ENCODE results near the gene CACNA1H.

CACNA1H gene

DNA sequence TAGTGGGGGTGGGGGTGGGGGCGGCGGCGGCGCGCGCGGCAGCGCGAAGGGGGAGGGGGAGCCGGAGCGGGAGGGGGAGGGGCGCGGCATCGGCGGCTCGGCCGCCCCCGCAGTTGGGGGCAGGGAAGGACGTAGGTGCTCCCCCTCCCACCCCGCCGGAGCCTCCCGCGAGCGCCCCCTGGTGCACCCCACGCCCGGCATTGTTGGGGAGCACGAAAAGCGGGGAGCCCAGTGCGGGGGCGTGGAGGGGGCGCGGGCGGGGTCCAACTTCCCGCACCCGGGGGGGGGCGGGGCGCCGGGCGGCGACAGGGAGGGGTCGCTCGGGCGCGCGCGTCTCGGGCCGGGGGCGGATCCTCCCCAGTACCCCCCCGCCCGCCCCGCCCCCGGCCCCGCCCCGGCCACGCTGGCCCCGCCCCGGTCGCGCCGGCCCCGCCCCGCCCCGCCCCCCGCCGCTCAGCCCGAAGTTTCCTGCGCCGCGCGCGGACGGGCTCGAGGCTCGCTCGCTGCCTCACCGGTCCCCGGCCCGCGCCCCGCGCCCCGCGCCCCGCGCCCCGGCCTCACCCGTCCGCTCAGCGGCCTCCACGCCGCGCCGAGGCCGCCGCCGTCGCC lies at the start of gene CACNA1H:
Gene CACNA1H, plus strand, starts transcription at position 456 of the 609 bp plus-strand sequence. CDS start 632 bp downstream, outside the sequence.
- DNase-seq (ENCODE audit: low read depth, low spot score), result peak; percentile 25

DNA sequence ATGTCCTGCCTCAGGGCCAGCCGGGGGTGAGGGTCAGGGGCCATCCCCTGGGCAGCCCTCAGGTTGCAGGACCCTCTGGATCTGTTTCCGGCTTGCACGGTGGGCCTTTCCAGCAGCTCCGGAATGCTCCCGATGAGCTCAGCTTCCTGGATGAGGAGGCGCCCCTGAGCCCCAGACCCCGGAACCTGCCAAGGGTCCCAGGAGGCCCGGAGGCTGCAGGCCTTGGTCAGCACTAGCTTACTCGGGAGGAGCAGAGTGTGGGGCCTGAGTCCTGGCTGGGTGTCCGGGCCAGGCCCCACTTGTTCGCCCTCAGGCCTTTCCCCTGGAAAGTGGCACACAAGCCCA lies 49.3 kb upstream of the CACNA1H start:
- no peak for DNase-seq (ENCODE audit: low read depth, low spot score)

- no peak for DNase-seq (ENCODE audit: low read depth, low spot score)
These were observed 46.9 kb upstream of the CACNA1H start for GRCh38 chr16:1105888-1106620.

GRCh38 chr16:1106659-1107058 lies 46.2 kb upstream of the CACNA1H start:
- DNase-seq (ENCODE audit: low read depth, low spot score), result no peak

DNA sequence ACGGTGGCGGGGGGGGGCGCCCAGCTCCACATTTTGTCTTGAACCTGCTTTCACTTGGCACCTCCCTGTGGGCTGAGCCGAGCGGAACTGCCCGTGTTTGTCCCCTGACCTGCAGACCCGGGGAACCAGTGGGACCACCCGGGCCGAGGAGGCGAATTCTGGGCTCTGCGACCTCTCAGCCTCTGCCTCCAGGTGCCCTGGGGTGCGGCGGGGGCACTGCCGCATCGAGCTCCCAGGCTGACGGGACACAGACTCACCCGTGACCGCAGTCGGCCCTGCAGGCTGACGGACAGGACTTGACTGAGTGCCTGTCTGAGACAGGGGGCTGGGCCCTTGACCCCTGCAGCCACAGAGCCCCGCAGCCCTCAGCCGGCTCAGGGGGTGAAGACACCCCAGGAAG lies 45.8 kb upstream of the CACNA1H start:
- no peak for DNase-seq (ENCODE audit: low read depth, low spot score)

DNA sequence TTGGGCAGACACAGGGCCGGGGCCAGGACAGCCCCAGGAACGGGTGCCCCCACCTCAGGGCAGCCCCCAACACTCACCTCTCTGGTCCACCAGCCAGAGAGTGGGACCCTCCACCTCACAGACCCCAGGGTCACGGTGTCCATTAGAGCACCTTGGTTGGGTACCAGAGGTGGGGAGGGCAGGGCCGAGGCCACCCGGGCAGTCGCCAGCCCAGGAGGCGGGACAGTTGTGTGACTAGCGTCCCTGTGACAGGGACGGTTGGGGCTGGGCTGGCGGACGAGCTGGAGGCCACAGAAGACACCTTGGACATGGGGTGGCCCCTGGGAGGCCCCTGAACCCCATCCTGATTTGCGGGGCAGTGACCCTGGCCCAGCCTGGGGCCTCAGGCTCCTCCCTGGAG lies 45.2 kb upstream of the CACNA1H start:
- no peak for DNase-seq (ENCODE audit: low read depth, low spot score)

DNA sequence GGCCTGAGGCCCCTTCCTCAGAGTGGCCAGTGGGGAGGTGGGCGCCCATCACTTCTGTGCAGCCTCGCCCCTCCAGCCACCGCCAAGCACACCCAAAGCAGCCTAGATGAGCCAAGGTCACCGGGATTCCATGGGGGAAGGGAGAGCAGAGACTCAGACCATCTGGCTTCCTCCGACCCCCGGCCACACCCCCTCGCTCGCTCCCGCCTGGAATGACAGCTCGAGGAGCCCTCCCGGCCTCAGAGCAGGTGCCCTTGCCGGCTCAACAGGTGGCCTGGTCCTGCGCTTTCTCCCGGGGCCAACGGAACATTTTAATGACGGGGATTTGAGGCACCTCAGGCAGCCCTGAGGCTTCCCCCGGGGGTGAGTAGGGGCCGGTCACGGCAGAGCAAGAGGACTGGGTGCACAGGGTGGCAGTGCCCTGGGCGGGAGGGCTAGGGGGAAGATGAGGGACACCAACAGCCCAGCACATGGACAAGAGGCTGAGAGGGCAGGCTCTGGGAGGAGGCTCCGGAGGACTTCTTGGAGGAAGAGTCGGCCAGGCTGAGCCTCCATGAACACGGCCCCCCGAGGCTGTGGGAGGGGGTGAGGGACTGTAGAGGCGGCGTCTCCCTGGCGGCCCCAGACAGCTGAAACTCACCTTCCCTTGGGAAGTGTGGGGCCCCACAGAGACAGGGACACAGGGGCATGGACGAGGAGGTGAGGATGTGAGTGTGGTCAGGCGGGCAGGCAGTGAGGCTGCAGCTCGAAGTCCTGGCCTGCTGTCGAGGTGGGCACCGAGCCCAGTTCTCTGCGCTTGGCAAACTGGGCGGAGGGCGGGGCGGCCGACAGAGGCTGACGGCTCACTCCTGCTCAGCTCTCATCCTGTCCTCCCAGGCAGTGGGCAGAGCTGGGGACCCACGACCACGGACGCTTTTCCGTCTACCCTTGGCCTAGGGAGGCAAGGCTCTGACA lies 44.3 kb upstream of the CACNA1H start:
- no peak for DNase-seq (ENCODE audit: low read depth, low spot score)

DNA sequence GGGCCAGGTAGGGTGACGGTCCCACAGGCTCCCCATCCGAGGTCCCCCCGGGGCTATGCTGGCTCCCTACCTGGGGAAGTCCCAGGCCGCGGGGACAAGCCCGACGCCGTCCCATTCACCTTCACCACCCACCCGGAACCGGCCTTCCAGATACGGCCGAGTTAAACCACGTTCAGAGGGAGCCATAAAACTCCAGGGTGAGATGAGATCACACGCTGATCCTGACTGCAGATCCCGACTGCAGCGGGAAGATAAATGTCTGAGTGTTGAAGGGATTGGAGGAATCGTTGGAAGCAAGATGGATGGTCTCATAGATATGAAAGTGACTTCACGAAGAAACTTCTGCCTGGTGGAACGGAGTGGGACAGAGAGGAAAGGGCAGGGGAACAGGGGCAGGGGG lies 43.3 kb upstream of the CACNA1H start:
- no peak for DNase-seq (ENCODE audit: low read depth, low spot score)

- DNase-seq (ENCODE audit: low read depth, low spot score), result no peak
These were observed 40.3 kb upstream of the CACNA1H start for GRCh38 chr16:1112506-1113184.

DNA sequence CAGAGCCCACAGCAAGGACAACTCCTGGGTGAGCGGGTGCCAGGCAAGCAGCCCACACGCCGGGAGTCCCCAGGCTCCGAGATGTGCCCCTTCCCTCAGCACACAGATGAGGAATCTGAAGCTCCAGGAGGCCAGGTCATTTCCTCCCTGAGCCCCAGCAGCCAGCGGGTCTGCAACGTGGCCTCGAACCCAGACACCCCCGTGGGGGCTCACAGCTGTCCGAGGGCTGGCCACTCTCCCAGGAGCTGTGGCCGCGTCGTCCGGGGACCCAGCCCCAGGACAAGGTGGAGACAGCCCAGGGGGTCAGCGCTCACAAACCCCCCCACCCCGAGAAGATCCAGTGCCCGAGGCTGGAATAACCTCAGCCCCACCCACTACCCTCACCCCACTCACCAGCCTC lies 39.4 kb upstream of the CACNA1H start:
- no peak for DNase-seq (ENCODE audit: low read depth, low spot score)

- DNase-seq (ENCODE audit: low read depth, low spot score), result no peak
These were observed 38.9 kb upstream of the CACNA1H start for GRCh38 chr16:1113889-1114526.

DNA sequence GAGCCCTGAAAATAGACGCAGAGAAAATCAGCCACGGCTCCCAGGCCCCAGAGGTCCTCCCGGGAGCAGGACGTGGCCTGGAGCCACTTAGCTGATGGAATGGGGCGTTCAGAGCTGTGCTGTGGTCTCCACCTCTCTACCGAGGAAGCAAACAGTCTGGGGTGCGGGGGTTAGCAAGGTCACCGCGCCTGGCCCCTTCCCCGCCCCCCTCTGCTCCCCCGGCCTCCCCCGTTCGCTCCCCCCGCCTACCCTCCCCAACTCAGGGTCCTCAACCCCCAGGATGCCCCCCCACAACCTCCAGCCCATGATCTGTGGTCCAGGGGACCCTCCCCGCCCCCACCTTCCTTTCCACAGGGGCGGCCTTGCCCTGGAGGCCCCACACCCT lies 36.2 kb upstream of the CACNA1H start:
- no peak for DNase-seq (ENCODE audit: low read depth, low spot score)

GRCh38 chr16:1117176-1117900 lies 35.6 kb upstream of the CACNA1H start:
- no peak for DNase-seq (ENCODE audit: low read depth, low spot score)

DNA sequence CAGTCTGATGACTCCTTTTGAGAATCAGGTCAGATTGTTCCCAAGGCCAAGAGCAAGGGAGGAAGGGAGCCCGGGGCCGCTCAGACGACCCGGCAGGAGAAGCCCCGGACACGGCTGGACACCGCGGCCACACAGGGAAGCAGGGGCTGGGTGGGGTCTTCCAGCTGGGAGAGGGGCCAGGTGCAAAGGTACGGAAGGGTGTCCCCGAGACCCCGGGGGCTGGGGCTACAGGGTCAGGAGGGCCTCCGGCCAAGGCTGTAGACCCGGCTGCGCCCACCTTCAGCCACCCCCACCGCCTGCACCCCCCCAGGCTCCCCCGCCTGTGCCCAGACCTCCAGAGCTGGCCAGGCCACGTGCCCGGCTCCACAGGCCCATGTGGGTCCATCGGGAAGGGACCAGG lies 35.0 kb upstream of the CACNA1H start:
- DNase-seq (ENCODE audit: low read depth, low spot score), result no peak

DNA sequence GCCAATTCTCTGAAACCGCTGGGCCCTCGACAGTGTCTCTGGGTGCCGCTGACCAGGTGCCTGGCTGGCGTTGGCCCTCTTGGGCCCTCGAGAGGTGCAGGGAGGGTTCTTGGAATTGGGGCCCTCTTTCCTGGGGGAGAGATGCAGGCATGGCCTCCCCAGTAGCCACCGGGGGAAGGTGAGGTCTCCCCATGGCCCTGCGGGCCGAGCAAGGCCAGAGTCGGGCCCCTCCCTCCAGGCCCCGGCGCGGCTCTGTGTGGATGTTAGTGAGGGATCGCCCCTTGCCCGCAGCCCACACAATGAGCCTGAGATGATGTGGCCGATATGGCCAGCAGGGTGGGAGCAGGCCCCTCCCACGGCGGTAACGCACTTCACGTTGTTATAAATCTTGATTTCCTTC lies 33.8 kb upstream of the CACNA1H start:
- DNase-seq (ENCODE audit: low read depth, low spot score), result no peak

DNA sequence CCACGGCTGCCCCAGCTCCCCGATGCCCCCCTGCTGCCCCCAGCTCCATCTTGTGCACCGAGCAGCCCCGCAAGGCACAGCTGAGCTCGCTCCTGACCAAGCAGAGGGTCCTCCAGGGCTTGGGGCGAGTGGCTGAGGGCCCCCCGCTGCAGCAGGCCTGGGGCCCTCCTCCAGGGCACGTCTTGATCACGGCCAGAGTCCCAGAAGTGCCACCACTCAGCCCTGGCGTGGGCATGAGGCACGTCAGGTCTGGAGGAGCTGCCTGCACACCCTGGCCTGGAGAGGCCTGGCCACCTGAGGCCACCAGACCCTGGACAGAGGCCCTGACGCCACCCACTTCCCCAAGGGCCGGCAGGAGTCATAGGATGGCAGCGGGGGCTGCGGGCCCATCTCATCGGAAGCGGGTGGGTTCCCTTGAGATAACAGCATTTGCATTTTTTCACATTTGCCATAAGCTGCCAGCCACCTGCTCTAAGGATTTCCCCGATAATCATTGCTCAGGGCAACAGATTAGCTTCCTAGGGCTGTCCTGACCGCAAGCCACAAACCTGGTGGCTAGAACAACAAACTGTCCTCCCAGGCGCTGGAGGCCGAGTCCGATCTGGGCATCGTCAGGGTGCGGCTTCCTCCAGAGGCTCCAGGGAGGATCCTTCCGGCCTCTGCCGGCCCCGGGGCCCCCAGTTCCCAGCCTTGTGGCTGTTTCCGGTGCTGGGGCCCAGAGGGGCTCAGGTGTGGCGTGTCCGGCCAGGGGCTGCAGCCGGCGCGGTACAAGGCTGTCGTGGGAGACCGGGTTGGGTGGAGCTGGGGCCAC lies 32.9 kb upstream of the CACNA1H start:
- DNase-seq (ENCODE audit: low read depth, low spot score), result no peak

DNA sequence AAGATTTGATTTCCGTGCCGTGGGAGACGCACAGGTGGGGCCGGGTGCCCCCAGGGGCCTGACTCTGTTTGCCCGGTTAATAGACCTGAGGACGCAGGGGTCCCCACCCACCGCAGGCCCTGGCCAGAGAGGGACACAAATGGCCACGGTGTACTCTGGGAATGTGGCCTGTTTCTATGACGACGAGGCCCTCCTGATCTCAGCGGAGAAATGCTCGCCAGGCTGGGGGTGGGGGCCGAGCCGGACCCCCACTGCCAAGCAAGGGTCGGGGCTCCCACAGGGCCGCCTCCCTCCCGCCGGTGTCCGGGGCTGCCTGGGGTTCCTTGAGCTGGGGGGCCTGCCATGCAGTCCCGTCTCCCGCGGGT lies 32.3 kb upstream of the CACNA1H start:
- DNase-seq (ENCODE audit: low read depth, low spot score), result no peak

GRCh38 chr16:1121009-1121408 lies 31.9 kb upstream of the CACNA1H start:
- DNase-seq (ENCODE audit: low read depth, low spot score), result no peak

DNA sequence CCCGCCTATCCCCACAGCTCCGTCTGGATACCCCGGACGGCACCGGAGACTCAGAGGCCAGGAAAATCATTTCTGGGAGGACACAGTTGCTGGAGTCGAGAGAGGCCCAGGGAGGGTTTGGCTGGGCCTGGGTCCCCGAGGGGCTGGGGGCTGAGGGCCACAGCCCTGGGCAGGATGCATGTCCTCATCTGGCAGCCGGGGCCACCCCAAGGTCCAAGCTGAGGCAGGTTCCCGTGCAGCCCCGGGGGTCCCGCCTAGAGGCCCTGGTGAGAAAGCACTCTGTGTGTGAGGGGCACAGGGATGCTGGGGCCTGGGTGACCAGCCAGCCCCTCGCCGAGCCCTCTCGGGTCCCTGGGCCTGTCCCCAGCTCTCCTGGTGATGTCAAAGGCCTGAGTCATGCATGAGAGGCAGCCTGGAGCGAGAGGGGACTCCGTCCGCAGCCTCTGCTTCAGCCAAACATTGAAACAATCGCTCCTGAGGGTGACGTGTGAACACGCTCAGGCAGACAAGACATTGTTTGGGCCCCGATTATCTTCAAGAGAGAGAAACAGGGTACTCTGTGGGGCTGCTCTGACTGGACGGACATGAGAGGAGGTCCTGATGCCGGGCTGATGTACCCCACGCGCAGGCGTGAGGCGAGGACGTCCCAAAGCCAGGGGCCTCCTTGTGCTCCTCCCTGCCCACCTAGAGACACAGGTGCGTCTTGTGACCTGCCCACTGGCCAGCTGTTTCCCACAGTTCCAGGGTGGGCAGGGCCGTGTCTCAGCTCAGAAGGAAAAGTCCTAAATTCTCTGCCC lies 31.1 kb upstream of the CACNA1H start:
- DNase-seq (ENCODE audit: low read depth, low spot score), result no peak

Measured in activated naive CD8-positive, alpha-beta T cell treated with anti-CD3 and anti-CD28 coated beads, Interleukin-2, amount 50 U/mL, for 16 hours (primary cell).